HEK293 (cell line): ENCODE measurements around the gene KCTD2.

Experiments used
- CTCF ChIA-PET: fragments of 350-600 bp; formaldehyde crosslinking; extraction: SDS; loops from one replicate; lab custom pipeline; 2021; ENCODE audit warnings: antibody characterized with exemption; lab: Yijun Ruan, JAX
- POLR2A ChIA-PET: fragments of 300-600 bp; formaldehyde crosslinking; extraction: SDS; loops from one replicate; lab custom pipeline; 2020; ENCODE audit warnings: antibody characterized with exemption, inconsistent platforms; lab: Yijun Ruan, JAX
- H3K27ac ChIP-seq: fragments of 200-500 bp; sonication (Bioruptor generic); 2 replicates; pipeline ENCODE4 v1.5.1; 2014; ENCODE audit warnings: low read depth, low read length, control low read depth, inconsistent platforms; ENCODE audit errors: extremely low read depth
- H3K36me3 ChIP-seq, 2 experiments: fragments of 200-500 bp in 1 of 2; sonication (Bioruptor generic) in 1 of 2; 1 replicate in 1 of 2; 2 replicates in 1 of 2; pipeline ENCODE4 v1.5.1; 2014 to 2017; ENCODE audit warnings: inconsistent platforms in 2 of 2, low read length in 2 of 2; ENCODE audit not compliant: control insufficient read depth in 2 of 2, insufficient read depth in 1 of 2
- H3K4me1 ChIP-seq: fragments of 200-500 bp; sonication (Bioruptor generic); 2 replicates; pipeline ENCODE4 v1.5.1; 2014; ENCODE audit warnings: mild to moderate bottlenecking, low read length, inconsistent platforms; ENCODE audit not compliant: control insufficient read depth, insufficient read depth
- H3K4me3 ChIP-seq: 2 replicates; pipeline ENCODE4 v1.5.1; 2011; ENCODE audit warnings: low read depth, mild to moderate bottlenecking, control low read depth, low read length, moderate library complexity
- H3K9me3 ChIP-seq: fragments of 200-500 bp; sonication (Bioruptor generic); 2 replicates; pipeline ENCODE4 v1.5.1; 2014; ENCODE audit warnings: low read depth, low read length, inconsistent platforms; ENCODE audit not compliant: control insufficient read depth, insufficient read depth
- HOXD13 ChIP-seq: sonication (generic); formaldehyde crosslinking; IDR thresholded peaks from 2 replicates; pipeline ENCODE4 v1.8.0; 2022; ENCODE audit warnings: missing genetic modification reagents, borderline replicate concordance
- KLF1 ChIP-seq: fragments of 450-650 bp; formaldehyde crosslinking; IDR thresholded peaks from 2 replicates; pipeline ENCODE4 v1.5.1; 2016; ENCODE audit warnings: missing biosample characterization, missing genetic modification characterization
- KLF16 ChIP-seq: fragments of 450-650 bp; formaldehyde crosslinking; IDR thresholded peaks from 2 replicates; pipeline ENCODE4 v1.5.1; 2017; ENCODE audit warnings: missing biosample characterization, missing genetic modification characterization
- KLF8 ChIP-seq: fragments of 450-650 bp; formaldehyde crosslinking; IDR thresholded peaks from 2 replicates; pipeline ENCODE4 v1.5.1; 2016; ENCODE audit warnings: missing biosample characterization, missing genetic modification characterization
- KLF9 ChIP-seq: fragments of 450-650 bp; formaldehyde crosslinking; IDR thresholded peaks from 2 replicates; pipeline ENCODE4 v1.5.1; 2016; ENCODE audit warnings: missing biosample characterization, missing genetic modification characterization, low read depth
- PATZ1 ChIP-seq: fragments of 450-650 bp; formaldehyde crosslinking; IDR thresholded peaks from 2 replicates; pipeline ENCODE4 v1.5.1; 2016; ENCODE audit warnings: missing biosample characterization, missing genetic modification characterization
- SP2 ChIP-seq: fragments of 450-650 bp; formaldehyde crosslinking; IDR thresholded peaks from 2 replicates; pipeline ENCODE4 v1.5.1; 2016; ENCODE audit warnings: missing biosample characterization, missing genetic modification characterization
- SP3 ChIP-seq: fragments of 450-650 bp; formaldehyde crosslinking; IDR thresholded peaks from 2 replicates; pipeline ENCODE4 v1.5.1; 2016; ENCODE audit warnings: missing biosample characterization, missing genetic modification characterization
- ZBTB48 ChIP-seq: fragments of 450-650 bp; formaldehyde crosslinking; IDR thresholded peaks from 2 replicates; pipeline ENCODE4 v1.5.1; 2016; ENCODE audit warnings: missing biosample characterization, missing genetic modification characterization
- ZBTB7A ChIP-seq: fragments of 450-650 bp; formaldehyde crosslinking; IDR thresholded peaks from 2 replicates; pipeline ENCODE4 v1.5.1; 2016; ENCODE audit warnings: low read depth, missing biosample characterization, missing genetic modification characterization
- ZNF114 ChIP-seq: fragments of 450-650 bp; formaldehyde crosslinking; IDR thresholded peaks from 2 replicates; pipeline ENCODE4 v1.5.0; 2017; ENCODE audit warnings: missing biosample characterization, missing genetic modification characterization
- ZNF184 ChIP-seq: fragments of 450-650 bp; IDR thresholded peaks from 2 replicates; pipeline ENCODE4 v1.5.1; 2018; ENCODE audit warnings: missing biosample characterization, mild to moderate bottlenecking, missing genetic modification characterization
- ZNF2 ChIP-seq: fragments of 450-650 bp; formaldehyde crosslinking; IDR thresholded peaks from 2 replicates; pipeline ENCODE4 v1.5.1; 2016; ENCODE audit warnings: missing biosample characterization, missing genetic modification characterization
- ZNF335 ChIP-seq: fragments of 450-650 bp; formaldehyde crosslinking; conservative IDR thresholded peaks from 2 replicates; pipeline ENCODE4 v1.5.1; 2016; ENCODE audit warnings: missing biosample characterization, missing genetic modification characterization
- ZNF416 ChIP-seq: fragments of 450-650 bp; formaldehyde crosslinking; IDR thresholded peaks from 2 replicates; pipeline ENCODE4 v1.5.1; 2016; ENCODE audit warnings: missing biosample characterization, missing genetic modification characterization
- ZNF449 ChIP-seq: fragments of 450-650 bp; formaldehyde crosslinking; IDR thresholded peaks from 2 replicates; pipeline ENCODE4 v1.5.1; 2017; ENCODE audit warnings: missing biosample characterization, mild to moderate bottlenecking, missing genetic modification characterization, moderate library complexity
- ZNF518A ChIP-seq: fragments of 450-650 bp; formaldehyde crosslinking; conservative IDR thresholded peaks from 2 replicates; pipeline ENCODE4 v1.5.1; 2016; ENCODE audit warnings: low read depth, missing biosample characterization, missing genetic modification characterization
- ZNF521 ChIP-seq: fragments of 450-650 bp; formaldehyde crosslinking; IDR thresholded peaks from 2 replicates; pipeline ENCODE4 v1.5.1; 2017; ENCODE audit warnings: missing biosample characterization, mild to moderate bottlenecking, missing genetic modification characterization
- ZNF600 ChIP-seq: fragments of 450-650 bp; formaldehyde crosslinking; IDR thresholded peaks from 2 replicates; pipeline ENCODE4 v1.5.1; 2016; ENCODE audit warnings: missing biosample characterization, missing genetic modification characterization
- ZNF777 ChIP-seq: fragments of 450-650 bp; formaldehyde crosslinking; IDR thresholded peaks from 2 replicates; pipeline ENCODE4 v1.5.1; 2017; ENCODE audit warnings: missing biosample characterization, missing genetic modification characterization, borderline replicate concordance
- ZXDB ChIP-seq: fragments of 450-650 bp; formaldehyde crosslinking; IDR thresholded peaks from 2 replicates; pipeline ENCODE4 v1.5.1; 2016; ENCODE audit warnings: missing biosample characterization, missing genetic modification characterization
- TF ChIP-seq, protein P1 (sequence below): fragments of 450-650 bp; formaldehyde crosslinking; IDR thresholded peaks from 2 replicates; pipeline ENCODE4 v1.5.1; 2016; ENCODE audit warnings: missing biosample characterization, missing genetic modification characterization

Gene KCTD2

GRCh38 chr17:75047398-75048098 lies 523 bp downstream of the KCTD2 start:
- peaks cover 8% of the 10 kb centered on the region; the same call in 1 of the 2 replicates for H3K4me1 ChIP-seq
- H3K36me3 ChIP-seq: peaks cover 24 to 32% of the 10 kb centered on the region in 2 experiments
- peak overlapping the region; percentile 99 for H3K4me3 ChIP-seq
- CTCF ChIA-PET: interaction anchor here (1.2 to 3.4 kb wide), 3 partner anchors 13 to 86 kb away, joined by 3 to 15 read pairs (median 14); no protein-coding TSS in a partner anchor
- peak overlapping the region; percentile 92 for H3K27ac ChIP-seq
- no peaks in the 10 kb centered on the region for H3K9me3 ChIP-seq
- POLR2A ChIA-PET: interaction anchor here (0.5 to 4.8 kb wide), 10 partner anchors 13 to 346 kb away, joined by 3 to 44 read pairs (median 4); partner anchors contain the start of genes JPT1 and MRPL58
- TF ChIP-seq ZNF184 (tag by site-specific recombination) (no peak), ZNF449 (peak; percentile 59), ZNF114 (no peak), KLF8 (tag by site-specific recombination) (0 out of 2 replicates have a peak, but pooled peaks have one; percentile 11), ZNF335 (tag by site-specific recombination) (peak; percentile 100), ZNF777 (tag by site-specific recombination) (0 out of 2 replicates have a peak, but pooled peaks have one; percentile 17), PATZ1 (peak; percentile 62), ZNF2 (tag by site-specific recombination) (no peak), ZNF416 (tag by site-specific recombination) (no peak), ZNF518A (tag by site-specific recombination) (no peak), SP2 (peak; percentile 46), KLF9 (peak; percentile 85), HOXD13 (CRISPR knock-in tag) (no peak), ZBTB48 (0 out of 2 replicates have a peak, but pooled peaks have one; percentile 13), SP3 (tag by site-specific recombination) (peak; percentile 53), ZXDB (tag by site-specific recombination) (no peak), ZNF521 (tag by site-specific recombination) (no peak), ZBTB7A (0 out of 2 replicates have a peak, but pooled peaks have one; percentile 54), ZNF600 (tag by site-specific recombination) (peak; percentile 76; the same call in 1 of the 2 replicates), KLF1 (tag by site-specific recombination) (peak; percentile 65), KLF16 (tag by site-specific recombination) (0 out of 2 replicates have a peak, but pooled peaks have one; percentile 42)
- TF ChIP-seq, protein P1, sequence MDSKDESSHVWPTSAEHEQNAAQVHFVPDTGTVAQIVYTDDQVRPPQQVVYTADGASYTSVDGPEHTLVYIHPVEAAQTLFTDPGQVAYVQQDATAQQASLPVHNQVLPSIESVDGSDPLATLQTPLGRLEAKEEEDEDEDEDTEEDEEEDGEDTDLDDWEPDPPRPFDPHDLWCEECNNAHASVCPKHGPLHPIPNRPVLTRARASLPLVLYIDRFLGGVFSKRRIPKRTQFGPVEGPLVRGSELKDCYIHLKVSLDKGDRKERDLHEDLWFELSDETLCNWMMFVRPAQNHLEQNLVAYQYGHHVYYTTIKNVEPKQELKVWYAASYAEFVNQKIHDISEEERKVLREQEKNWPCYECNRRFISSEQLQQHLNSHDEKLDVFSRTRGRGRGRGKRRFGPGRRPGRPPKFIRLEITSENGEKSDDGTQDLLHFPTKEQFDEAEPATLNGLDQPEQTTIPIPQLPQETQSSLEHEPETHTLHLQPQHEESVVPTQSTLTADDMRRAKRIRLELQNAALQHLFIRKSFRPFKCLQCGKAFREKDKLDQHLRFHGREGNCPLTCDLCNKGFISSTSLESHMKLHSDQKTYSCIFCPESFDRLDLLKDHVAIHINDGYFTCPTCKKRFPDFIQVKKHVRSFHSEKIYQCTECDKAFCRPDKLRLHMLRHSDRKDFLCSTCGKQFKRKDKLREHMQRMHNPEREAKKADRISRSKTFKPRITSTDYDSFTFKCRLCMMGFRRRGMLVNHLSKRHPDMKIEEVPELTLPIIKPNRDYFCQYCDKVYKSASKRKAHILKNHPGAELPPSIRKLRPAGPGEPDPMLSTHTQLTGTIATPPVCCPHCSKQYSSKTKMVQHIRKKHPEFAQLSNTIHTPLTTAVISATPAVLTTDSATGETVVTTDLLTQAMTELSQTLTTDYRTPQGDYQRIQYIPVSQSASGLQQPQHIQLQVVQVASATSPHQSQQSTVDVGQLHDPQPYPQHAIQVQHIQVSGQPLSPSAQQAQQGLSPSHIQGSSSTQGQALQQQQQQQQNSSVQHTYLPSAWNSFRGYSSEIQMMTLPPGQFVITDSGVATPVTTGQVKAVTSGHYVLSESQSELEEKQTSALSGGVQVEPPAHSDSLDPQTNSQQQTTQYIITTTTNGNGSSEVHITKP (tag by site-specific recombination): 0 out of 2 replicates have a peak, but pooled peaks have one; percentile 16
